ENCODE measurements around the gene SPON1. TPM values are rescaled to one million over a fixed set of nuclear protein-coding genes. Genes with fewer than 3 reads are reported as not detected.

Gene SPON1
- total RNA-seq, 1 experiment from 2014 or later, result 0.10 TPM

- DNase-seq (ENCODE audit: low read depth, low spot score) (no peak), ATAC-seq (no peak)
- ChIA-PET CTCF (interaction anchor here (0.9 kb wide), 1 partner anchor 9 kb away, joined by 3 read pairs; no protein-coding TSS in a partner anchor), POLR2A (no interaction called here)
- intact Hi-C loops (cut with micrococcal nuclease; ENCODE audit: unreplicated experiment) (no loop called here), in situ Hi-C loops (cut with HindIII; ENCODE audit: low pct_unique_long_range_greater_than_20kb, low sequenced_read_pairs) (no loop called here)
- peaks cover 26% of the 10 kb centered on the region for H3K4me1 ChIP-seq (ENCODE audit: control insufficient read depth, insufficient read depth, low read length)
- H3K27me3 ChIP-seq (ENCODE audit: control insufficient read depth, insufficient read depth, low read length), result no peaks in the 10 kb centered on the region
- no TSS peak for BruUV-seq (replicated peaks)
- H3K36me3 ChIP-seq (ENCODE audit: control insufficient read depth, insufficient read depth, low read length), result no peaks in the 10 kb centered on the region
- TF ChIP-seq TCF7L2 (IDR thresholded peaks at IDR 0.05; ENCODE audit: low read depth, low read length), result no peak
- TF ChIP-seq REST (IDR thresholded peaks at IDR 0.05; ENCODE audit: insufficient read depth in 1 of 2, low read depth in 2 of 2, low read length in 1 of 2), result no peak
- TF ChIP-seq CTCF (IDR thresholded peaks at IDR 0.05), result no peak
- TF ChIP-seq POLR2AphosphoS5 (IDR thresholded peaks at IDR 0.05; ENCODE audit: low read depth, low read length), result no peak
- no peak for TF ChIP-seq SIN3A (IDR thresholded peaks at IDR 0.05; ENCODE audit: borderline replicate concordance, insufficient read depth, low read depth, low read length)
- H3K4me3 ChIP-seq (ENCODE audit: low read depth in 2 of 2, low read length in 2 of 2), result no peak overlapping the region
- H3K9me3 ChIP-seq (ENCODE audit: control insufficient read depth, insufficient read depth, low read depth, low read length), result no peaks in the 10 kb centered on the region
- no peak overlapping the region for H3K27ac ChIP-seq (ENCODE audit: low read length)
These were observed 347.1 kb downstream of the SPON1 start for GRCh38 chr11:14309425-14310192.

GRCh38 chr11:14310679-14311078 is 348.2 kb downstream of the SPON1 start:
- ChIA-PET POLR2A (no interaction called here), CTCF (no interaction called here)
- in situ Hi-C loops (cut with HindIII; ENCODE audit: low pct_unique_long_range_greater_than_20kb, low sequenced_read_pairs), result no loop called here
- H3K27me3 ChIP-seq (ENCODE audit: control insufficient read depth, insufficient read depth, low read length), result no peaks in the 10 kb centered on the region
- TF ChIP-seq TCF7L2 (IDR thresholded peaks at IDR 0.05; ENCODE audit: low read depth, low read length) (no peak), SIN3A (IDR thresholded peaks at IDR 0.05; ENCODE audit: borderline replicate concordance, insufficient read depth, low read depth, low read length) (no peak), POLR2AphosphoS5 (IDR thresholded peaks at IDR 0.05; ENCODE audit: low read depth, low read length) (no peak), REST (IDR thresholded peaks at IDR 0.05; ENCODE audit: insufficient read depth in 1 of 2, low read depth in 2 of 2, low read length in 1 of 2) (no peak), CTCF (IDR thresholded peaks at IDR 0.05) (no peak)
- H3K9me3 ChIP-seq (ENCODE audit: control insufficient read depth, insufficient read depth, low read depth, low read length), result no peaks in the 10 kb centered on the region
- H3K4me3 ChIP-seq (ENCODE audit: low read depth in 2 of 2, low read length in 2 of 2), result no peak overlapping the region
- intact Hi-C loops (cut with micrococcal nuclease; ENCODE audit: unreplicated experiment), result no loop called here
- no peak overlapping the region for H3K27ac ChIP-seq (ENCODE audit: low read length)
- peaks cover 26% of the 10 kb centered on the region for H3K4me1 ChIP-seq (ENCODE audit: control insufficient read depth, insufficient read depth, low read length)
- BruUV-seq (replicated peaks), result no TSS peak
- ATAC-seq (no peak), DNase-seq (ENCODE audit: low read depth, low spot score) (no peak)
- H3K36me3 ChIP-seq (ENCODE audit: control insufficient read depth, insufficient read depth, low read length), result no peaks in the 10 kb centered on the region
